ENCODE measurements around the gene SKA1.
"Not testable (repeated sequence)": the region's sequence is repeated elsewhere in the genome, so short reads cannot be mapped to it uniquely, and the experiment has no call there.

Gene SKA1

DNA sequence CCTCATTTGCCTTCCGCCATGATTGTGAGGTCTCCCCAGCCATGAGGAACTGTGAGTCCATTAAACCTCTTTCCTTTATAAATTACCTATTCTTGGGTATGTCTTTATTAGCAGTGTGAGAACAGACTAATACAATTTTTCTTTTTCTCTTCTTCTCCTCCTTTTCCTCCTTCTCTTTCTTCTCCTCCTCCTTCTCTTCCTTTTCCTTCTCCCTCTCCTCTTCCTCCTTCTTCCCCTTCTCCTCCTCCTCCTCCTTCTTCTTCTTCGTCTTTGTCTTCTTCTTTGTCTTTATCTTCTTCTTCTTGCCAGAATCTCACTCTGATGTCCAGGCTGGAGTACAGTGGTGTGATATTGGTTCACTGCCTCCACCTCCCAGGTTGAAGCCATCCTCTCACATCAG, 20.2 kb downstream of the SKA1 start:
- no peak for DNase-seq (ENCODE audit: low read depth)

DNA sequence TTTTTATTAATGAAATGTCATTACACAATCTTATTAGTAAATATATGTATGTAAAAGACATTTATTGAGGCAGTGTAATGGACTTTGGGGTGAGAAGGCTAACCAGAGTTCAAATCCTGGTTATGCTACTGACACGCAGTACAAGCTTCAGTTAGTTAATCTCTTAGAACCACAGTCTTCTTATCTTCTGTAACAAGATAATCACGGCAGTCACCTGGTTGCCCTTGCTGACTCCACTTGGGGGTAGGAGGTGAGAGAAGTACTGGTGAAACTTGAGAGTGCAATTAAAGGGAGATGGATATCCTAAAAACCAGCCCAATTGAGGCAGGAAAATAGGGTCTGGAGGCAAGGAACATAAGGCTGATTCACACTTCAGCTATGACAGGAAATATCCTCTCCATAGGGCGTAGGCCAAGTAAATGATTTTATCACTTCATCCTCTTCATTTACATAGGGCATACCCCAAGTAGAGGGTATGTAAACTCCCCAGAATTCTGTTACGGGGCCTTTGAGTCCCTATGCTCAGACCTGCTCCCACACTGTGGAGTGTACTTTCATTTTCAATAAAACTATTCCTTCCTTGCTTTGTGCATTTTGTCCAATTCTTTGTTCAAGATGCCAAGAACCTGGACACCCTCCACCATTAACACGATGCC, 21.3 kb downstream of the SKA1 start:
- DNase-seq (ENCODE audit: low read depth) = no peak

GRCh38 chr18:50397023-50397422, 22.2 kb downstream of the SKA1 start:
- DNase-seq (ENCODE audit: low read depth) = no peak

DNA sequence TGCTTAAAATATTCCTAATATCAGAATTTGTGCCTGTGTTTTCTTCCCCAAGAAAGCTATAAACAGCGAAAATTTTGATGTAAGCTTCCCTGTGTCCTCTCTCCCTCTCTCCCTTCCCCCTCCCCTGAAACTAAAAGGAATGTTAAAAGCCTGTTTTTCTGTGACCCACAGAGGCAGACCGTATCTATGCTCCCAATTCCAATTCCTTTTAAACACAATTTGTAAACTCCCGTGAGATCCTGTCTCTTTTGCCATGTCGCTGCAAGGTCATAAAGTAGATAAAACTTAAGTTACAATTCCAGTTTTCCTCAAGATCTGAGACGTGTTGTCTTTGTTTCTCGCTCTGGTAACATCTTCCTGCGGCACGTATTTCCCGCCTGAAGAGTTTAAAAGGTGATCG, 23.3 kb downstream of the SKA1 start:
- DNase-seq (ENCODE audit: low read depth) = no peak

DNA sequence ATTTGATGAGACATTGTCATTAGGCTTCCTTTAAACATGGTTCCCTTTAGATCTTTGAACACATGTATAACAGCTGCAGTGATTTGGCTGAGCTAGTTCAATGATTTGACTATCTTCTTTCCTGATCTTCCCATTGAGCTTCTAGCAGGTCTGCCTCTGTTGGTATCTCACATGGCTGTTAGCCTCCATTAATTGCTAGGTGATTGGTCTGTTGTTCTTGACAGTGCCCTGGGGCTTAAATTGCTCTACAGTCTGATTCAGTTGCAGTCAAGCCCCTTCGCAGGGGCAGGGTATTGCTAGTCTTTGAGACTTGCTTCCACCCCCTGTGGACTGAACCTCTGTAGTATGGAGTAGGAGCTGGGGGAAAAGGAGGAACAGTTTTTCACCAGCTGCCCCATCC, 24.1 kb downstream of the SKA1 start:
- no peak for DNase-seq (ENCODE audit: low read depth)

GRCh38 chr18:50399582-50399981, 24.7 kb downstream of the SKA1 start:
- no peak for DNase-seq (ENCODE audit: low read depth)

- not testable (repeated sequence) for DNase-seq (ENCODE audit: low read depth)
Measured at GRCh38 chr18:50400438-50400837, 25.6 kb downstream of the SKA1 start.

DNA sequence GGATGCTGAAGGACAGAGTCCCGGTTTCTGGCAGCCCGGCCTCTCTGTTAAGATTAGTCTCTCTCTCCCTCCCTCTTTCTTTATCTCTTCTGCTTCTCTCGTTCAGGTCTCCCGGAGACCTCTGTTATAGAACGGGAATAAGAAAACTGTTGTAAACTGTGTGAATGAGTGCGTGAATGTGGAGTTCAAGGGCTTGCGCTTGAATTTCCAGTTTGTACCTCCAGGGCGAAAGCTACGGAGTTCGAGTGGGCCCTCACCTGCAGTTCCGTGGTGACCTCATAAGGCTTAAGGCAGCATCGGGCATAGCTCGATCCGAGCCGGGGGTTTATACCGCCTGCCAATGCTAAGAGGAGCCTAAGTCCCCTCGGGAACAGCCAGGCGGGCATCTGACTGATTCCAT, 26.4 kb downstream of the SKA1 start:
- no peak for DNase-seq (ENCODE audit: low read depth)

- no peak for DNase-seq (ENCODE audit: low read depth)
Measured at GRCh38 chr18:50401888-50402287, 27.0 kb downstream of the SKA1 start.

DNA sequence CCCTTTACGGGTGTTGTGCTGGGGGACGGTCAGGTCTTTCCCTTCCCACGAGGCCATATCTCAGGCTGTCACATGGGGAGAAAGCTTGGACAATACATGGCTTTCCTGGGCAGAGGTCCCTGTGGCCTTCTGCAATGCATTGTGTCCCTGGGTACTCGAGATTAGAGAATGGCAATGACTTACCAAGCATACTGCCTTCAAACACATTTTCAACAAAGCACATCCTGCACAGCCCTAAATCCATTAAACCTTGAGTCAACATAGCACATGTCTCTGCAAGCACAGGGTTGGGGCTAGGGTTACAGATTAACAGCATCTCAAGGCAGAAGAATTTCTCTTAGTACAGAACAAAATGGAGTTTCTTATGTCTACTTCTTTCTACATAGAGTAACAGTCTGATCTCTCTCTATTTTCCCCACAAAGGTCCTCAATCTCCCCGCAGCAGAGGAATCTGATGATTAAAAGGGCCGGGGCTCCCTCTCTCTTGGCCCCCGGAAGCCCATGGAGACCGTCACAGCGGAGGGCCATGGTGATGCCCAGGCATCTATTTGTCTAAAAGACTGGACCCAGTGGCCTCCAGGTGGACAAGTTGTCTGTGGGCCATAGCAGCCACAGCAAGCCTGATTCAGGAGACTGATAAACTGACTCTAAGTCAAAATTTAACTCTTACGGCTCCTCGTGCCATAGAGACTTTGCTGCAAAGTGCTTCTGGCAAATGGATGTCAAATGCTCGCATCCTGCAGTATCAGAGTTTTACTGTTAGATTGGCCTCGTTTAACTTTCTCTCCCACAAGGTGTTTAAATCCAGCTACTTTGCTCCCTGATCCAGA, 30.1 kb downstream of the SKA1 start:
- not testable (repeated sequence) for DNase-seq (ENCODE audit: low read depth)

DNA sequence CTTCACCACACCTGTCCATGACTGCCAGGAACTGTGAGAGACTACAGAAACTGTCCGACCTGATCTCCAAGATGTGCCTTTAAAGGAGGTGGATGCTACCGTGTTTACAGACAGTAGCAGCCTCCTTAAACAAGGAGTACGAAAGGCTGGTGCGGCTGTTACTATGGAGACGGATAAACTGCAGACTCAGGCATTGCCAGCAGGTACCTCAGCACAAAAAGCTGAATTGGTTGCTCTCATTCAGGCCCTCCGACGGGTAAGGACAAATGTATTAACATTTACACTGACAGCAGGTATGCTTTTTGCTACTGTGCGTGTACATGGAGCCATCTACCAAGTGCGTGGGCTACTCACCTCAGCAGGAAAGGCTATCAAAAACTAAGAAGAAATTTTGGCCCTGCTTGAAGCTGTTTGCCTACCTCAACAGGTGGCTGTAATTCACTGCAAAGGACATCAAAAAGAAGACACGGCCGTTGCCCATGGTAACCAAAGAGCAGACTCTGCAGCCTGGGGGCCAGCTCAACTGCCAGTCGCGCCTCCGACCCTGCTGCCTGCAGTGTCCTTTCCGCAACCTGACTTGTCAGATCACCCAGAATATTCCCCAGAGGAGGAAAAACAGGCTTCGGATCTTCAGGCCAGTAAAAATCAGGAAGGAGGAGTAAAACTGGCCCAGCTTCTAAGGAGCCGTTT, 30.9 kb downstream of the SKA1 start:
- no peak for DNase-seq (ENCODE audit: low read depth)

GRCh38 chr18:50409236-50409635, 34.4 kb downstream of the SKA1 start:
- no peak for DNase-seq (ENCODE audit: low read depth)

GRCh38 chr18:50410008-50410407, 35.2 kb downstream of the SKA1 start:
- no peak for DNase-seq (ENCODE audit: low read depth)

GRCh38 chr18:50410894-50411293, 36.0 kb downstream of the SKA1 start:
- no peak for DNase-seq (ENCODE audit: low read depth)

- not testable (repeated sequence) for DNase-seq (ENCODE audit: low read depth)
Measured at GRCh38 chr18:50416832-50417231, 42.0 kb downstream of the SKA1 start.

DNA sequence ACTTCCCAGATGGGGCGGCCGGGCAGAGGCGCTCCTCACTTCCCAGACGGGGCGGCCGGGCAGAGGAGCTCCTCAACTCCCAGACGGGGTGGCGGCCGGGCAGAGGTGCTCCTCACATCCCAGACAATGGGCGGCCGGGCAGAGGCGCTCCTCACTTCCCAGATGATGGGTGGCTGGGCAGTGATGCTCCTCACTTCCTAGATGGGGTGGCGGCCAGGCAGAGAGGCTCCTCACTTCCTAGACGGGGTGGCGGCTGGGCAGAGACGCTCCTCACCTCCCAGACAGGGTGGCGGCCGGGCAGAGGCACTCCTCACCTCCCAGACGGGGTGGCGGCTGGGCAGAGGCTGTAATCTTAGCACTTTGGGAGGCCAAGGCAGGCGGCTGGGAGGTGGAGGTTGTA, 42.9 kb downstream of the SKA1 start:
- not testable (repeated sequence) for DNase-seq (ENCODE audit: low read depth)

DNA sequence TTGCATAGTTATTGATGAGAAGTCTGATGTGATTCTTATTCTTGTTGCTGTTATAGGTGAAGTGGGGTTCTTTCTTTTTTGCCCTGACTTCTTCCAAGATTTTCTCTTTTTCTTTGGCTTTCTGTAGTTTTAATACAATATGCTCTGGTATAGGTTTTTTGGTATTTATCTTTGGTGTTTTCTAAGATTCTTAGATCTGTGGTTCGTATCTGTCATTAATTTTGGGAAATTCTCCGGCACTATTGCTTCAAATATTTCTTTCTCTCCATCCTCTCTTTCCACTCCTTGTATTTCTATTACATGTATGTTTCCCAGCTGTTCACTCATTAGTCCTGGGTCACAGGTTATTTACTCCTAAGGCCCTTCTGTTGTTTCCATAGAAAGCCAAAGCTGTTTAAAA, 43.8 kb downstream of the SKA1 start:
- DNase-seq (ENCODE audit: low read depth) = no peak

DNA sequence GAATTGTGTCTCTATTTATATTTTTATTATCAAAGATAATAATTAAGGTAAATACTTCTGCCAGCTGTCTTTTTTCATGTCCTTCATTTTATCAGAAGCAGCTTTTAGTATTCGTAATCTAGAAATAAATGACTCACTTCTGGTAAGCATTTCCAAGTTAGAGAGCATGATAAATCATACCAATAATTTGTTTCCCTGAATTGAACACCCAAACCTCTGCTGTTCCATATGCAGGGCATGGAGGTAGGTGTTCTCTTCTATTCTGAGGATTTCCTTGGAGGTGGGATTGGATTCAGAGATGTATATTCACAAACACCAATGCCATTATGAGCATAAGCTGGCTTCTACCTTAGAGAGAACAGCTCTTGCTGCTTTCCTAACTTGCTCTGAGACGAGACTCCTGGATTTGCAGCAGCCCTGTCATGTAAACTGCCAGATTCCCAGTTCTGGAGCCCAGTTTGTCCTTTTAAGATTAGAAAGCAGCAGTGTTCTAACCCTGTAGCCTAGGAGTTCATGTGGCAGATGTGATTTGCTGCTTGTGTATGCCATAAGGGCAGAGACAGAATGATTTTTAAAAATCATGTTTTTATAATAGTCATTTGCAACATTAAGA, 47.5 kb downstream of the SKA1 start:
- DNase-seq (ENCODE audit: low read depth) = no peak

DNA sequence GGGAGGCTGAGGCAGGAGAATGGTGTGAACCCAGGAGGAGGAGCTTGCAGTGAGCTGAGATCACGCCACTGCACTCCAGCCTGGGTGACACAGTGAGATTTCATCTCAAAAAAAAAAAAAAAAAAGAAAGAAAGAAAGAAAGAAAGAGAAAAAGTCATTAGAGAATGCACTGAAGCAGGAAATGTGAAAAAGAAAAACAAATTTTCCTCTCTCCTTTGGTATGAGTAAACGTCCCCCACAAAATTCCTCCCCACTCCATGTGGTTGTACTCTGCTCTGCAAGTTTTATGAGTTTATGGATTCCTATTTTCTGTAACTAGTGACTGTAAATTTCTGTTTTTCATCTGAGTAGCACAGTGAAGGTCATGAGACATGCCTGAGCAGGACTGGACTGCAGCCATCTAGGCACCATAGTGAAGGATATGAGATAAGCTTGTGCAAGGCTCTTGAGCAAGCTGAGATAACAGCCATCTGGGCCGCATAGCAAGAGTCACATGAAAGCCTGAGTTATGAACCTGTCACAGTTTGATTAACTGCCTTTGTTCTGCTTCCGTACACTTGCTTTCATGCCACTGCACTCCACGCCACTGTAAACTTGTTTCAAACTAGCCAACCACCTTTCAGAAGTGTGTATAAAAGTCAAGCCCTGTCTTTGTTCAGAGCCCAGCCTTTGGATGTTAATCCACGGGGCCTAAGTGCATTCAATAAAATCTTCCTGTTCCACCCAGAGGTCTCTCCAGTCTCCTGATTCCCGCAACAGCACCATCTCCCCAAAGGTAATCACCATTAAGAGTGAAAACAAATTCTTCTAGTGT, 50.2 kb downstream of the SKA1 start:
- DNase-seq (ENCODE audit: low read depth) = no peak

GRCh38 chr18:50427896-50428295, 53.0 kb downstream of the SKA1 start:
- no peak for DNase-seq (ENCODE audit: low read depth)

GRCh38 chr18:50428531-50429206, 53.8 kb downstream of the SKA1 start:
- DNase-seq (ENCODE audit: low read depth) = no peak

Data from activated T-helper 9 cell treated with anti-CD3 and anti-CD28 coated beads, Interleukin-2, amount 50 U/mL, for 16 hours (primary cell).